AG09309 (cell line): Measurements from ENCODE around the gene NEURL1B.

Source experiments
- DNase-seq: peaks from one replicate; pipeline ENCODE4 v3.0.0-alpha.2; 2010; ENCODE audit warnings: low read depth
- H3K4me3 ChIP-seq: 2 replicates; pipeline ENCODE4 v1.5.1; 2011; ENCODE audit warnings: mild to moderate bottlenecking, low read depth, low read length, moderate library complexity; ENCODE audit not compliant: control insufficient read depth
- CTCF ChIP-seq: IDR thresholded peaks from 2 replicates; pipeline ENCODE4 v1.5.1; 2011; ENCODE audit warnings: mild to moderate bottlenecking, low read depth, low read length, inconsistent platforms; ENCODE audit not compliant: insufficient read depth, control insufficient read depth; ENCODE audit errors: missing control alignments

The NEURL1B gene

GRCh38 chr5:172695232-172696054 lies 54.4 kb downstream of the NEURL1B start:
- TF ChIP-seq CTCF, result no peak
- H3K4me3 ChIP-seq, result no peak overlapping the region
- DNase-seq, result no peak

GRCh38 chr5:172696171-172696849 lies 55.2 kb downstream of the NEURL1B start:
- no peak for TF ChIP-seq CTCF
- no peak for DNase-seq
- H3K4me3 ChIP-seq, result no peak overlapping the region

GRCh38 chr5:172697123-172698121 lies 56.4 kb downstream of the NEURL1B start:
- peak; percentile 35 for DNase-seq
- TF ChIP-seq CTCF, result peak; percentile 93
- peak overlapping the region; percentile 71 for H3K4me3 ChIP-seq

GRCh38 chr5:172699423-172699822 lies 58.4 kb downstream of the NEURL1B start:
- DNase-seq, result no peak
- no peak overlapping the region for H3K4me3 ChIP-seq
- no peak for TF ChIP-seq CTCF

GRCh38 chr5:172699999-172700364 lies 58.9 kb downstream of the NEURL1B start:
- DNase-seq, result no peak
- TF ChIP-seq CTCF, result no peak
- H3K4me3 ChIP-seq, result no peak overlapping the region
